ENCODE data around the gene C17orf100.

The C17orf100 gene

GRCh38 chr17:6676802-6677157 lies 25.2 kb downstream of the C17orf100 start:
- no peak overlapping the region for H3K4me3 ChIP-seq (replicated peaks; ENCODE audit: low read depth, low read length)
- no peak for DNase-seq (ENCODE audit: extremely low read depth, low read depth)
- TF ChIP-seq CTCF (IDR thresholded peaks at IDR 0.05; ENCODE audit: low read depth, low read length, missing control alignments), result no peak

- no peak for DNase-seq (ENCODE audit: extremely low read depth, low read depth)
- H3K4me3 ChIP-seq (replicated peaks; ENCODE audit: low read depth, low read length), result no peak overlapping the region
- no peak for TF ChIP-seq CTCF (IDR thresholded peaks at IDR 0.05; ENCODE audit: low read depth, low read length, missing control alignments)
Measured at GRCh38 chr17:6677158-6677831, 25.7 kb downstream of the C17orf100 start.

GRCh38 chr17:6677946-6678345 lies 26.4 kb downstream of the C17orf100 start:
- no peak for DNase-seq (ENCODE audit: extremely low read depth, low read depth)
- no peak overlapping the region for H3K4me3 ChIP-seq (replicated peaks; ENCODE audit: low read depth, low read length)
- no peak for TF ChIP-seq CTCF (IDR thresholded peaks at IDR 0.05; ENCODE audit: low read depth, low read length, missing control alignments)

GRCh38 chr17:6679241-6679640 lies 27.7 kb downstream of the C17orf100 start:
- DNase-seq (ENCODE audit: extremely low read depth, low read depth), result no peak
- no peak overlapping the region for H3K4me3 ChIP-seq (replicated peaks; ENCODE audit: low read depth, low read length)
- TF ChIP-seq CTCF (IDR thresholded peaks at IDR 0.05; ENCODE audit: low read depth, low read length, missing control alignments), result no peak

- no peak for TF ChIP-seq CTCF (IDR thresholded peaks at IDR 0.05; ENCODE audit: low read depth, low read length, missing control alignments)
- no peak overlapping the region for H3K4me3 ChIP-seq (replicated peaks; ENCODE audit: low read depth, low read length)
- DNase-seq (ENCODE audit: extremely low read depth, low read depth), result no peak
Measured at GRCh38 chr17:6681176-6681575, 29.6 kb downstream of the C17orf100 start.

- no peak for TF ChIP-seq CTCF (IDR thresholded peaks at IDR 0.05; ENCODE audit: low read depth, low read length, missing control alignments)
- no peak overlapping the region for H3K4me3 ChIP-seq (replicated peaks; ENCODE audit: low read depth, low read length)
- no peak for DNase-seq (ENCODE audit: extremely low read depth, low read depth)
Measured at GRCh38 chr17:6681671-6682070, 30.1 kb downstream of the C17orf100 start.

- H3K4me3 ChIP-seq (replicated peaks; ENCODE audit: low read depth, low read length), result no peak overlapping the region
- no peak for DNase-seq (ENCODE audit: extremely low read depth, low read depth)
- no peak for TF ChIP-seq CTCF (IDR thresholded peaks at IDR 0.05; ENCODE audit: low read depth, low read length, missing control alignments)
Measured at GRCh38 chr17:6682339-6682738, 30.8 kb downstream of the C17orf100 start.
